GM23248 (cell line): ENCODE measurements around the gene LRSAM1.

Experiments
- EZH2 ChIP-seq: fragments of 200-600 bp; sonication (generic); IDR thresholded peaks from 2 replicates; pipeline ENCODE4 v1.6.1; 2018; ENCODE audit warnings: antibody characterized with exemption, mild to moderate bottlenecking; ENCODE audit not compliant: insufficient read depth, poor library complexity, severe bottlenecking
- EZH2phosphoT487 ChIP-seq: fragments of 200-600 bp; sonication (generic); IDR thresholded peaks from 2 replicates; pipeline ENCODE4 v1.6.1; 2018; ENCODE audit warnings: antibody characterized with exemption, moderate library complexity, mild to moderate bottlenecking, low read depth; ENCODE audit not compliant: insufficient read depth

GRCh38 chr9:127482662-127483061, 31.4 kb downstream of the LRSAM1 start:
- TF ChIP-seq EZH2: no peak
- TF ChIP-seq EZH2phosphoT487: no peak
